Uterus (tissue), 2 donors: ENCODE measurements around the gene COL4A2.

ENCODE experiments used
- POLR2A ChIP-seq, 2 donors: fragments of 450-650 bp; IDR thresholded peaks; one replicate each; pipeline ENCODE4 v1.6.1; 2016; ENCODE audit warnings: antibody characterized with exemption in 2 of 2, mild to moderate bottlenecking in 1 of 2, moderate library complexity in 1 of 2
- TF ChIP-seq, protein P1 (sequence below), 4 experiments: fragments of 200-600 bp in 2 of 4; fragments of 450-650 bp in 2 of 4; sonication (generic) in 2 of 4; IDR thresholded peaks; one replicate each; pipeline ENCODE4 v1.5.1; 2016 to 2019; ENCODE audit warnings: antibody characterized with exemption in 4 of 4, mild to moderate bottlenecking in 2 of 4, moderate library complexity in 1 of 4

DNA sequence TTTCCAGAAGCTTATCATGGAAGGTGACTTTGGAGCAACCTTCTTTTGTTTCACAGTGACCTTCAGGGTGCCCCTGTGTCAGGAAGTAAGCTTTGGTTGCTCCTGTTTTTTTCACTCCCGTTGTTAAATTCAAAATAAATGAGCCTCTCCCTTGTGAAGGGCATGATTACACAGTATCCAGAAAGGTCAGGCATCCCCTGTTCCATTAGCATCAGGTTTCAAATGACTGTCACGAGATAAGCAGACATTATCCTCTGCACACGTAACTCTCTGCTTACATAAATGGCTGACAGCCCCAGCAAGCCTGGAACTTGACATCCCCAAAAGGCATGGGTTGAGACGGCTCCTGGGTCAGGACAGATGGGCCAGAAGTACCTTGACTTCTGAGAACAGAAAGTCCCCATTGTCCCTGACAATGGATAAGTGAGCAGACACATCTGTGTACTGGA, 202.4 kb downstream of the COL4A2 start:
- TF ChIP-seq, protein P1, sequence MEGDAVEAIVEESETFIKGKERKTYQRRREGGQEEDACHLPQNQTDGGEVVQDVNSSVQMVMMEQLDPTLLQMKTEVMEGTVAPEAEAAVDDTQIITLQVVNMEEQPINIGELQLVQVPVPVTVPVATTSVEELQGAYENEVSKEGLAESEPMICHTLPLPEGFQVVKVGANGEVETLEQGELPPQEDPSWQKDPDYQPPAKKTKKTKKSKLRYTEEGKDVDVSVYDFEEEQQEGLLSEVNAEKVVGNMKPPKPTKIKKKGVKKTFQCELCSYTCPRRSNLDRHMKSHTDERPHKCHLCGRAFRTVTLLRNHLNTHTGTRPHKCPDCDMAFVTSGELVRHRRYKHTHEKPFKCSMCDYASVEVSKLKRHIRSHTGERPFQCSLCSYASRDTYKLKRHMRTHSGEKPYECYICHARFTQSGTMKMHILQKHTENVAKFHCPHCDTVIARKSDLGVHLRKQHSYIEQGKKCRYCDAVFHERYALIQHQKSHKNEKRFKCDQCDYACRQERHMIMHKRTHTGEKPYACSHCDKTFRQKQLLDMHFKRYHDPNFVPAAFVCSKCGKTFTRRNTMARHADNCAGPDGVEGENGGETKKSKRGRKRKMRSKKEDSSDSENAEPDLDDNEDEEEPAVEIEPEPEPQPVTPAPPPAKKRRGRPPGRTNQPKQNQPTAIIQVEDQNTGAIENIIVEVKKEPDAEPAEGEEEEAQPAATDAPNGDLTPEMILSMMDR (IDR thresholded peaks at IDR 0.05): no peak
- no peak for TF ChIP-seq POLR2A (IDR thresholded peaks at IDR 0.05)
